Adrenal gland (tissue), 12 donors: ENCODE data around the gene DLG3. TPM values are rescaled to one million over a fixed set of nuclear protein-coding genes. Genes with fewer than 3 reads are reported as not detected.
A peak's percentile ranks its signal among the peaks of the same experiment; 100 is the strongest.

Experiments
- DNase-seq, 7 donors: peaks; one replicate each; pipeline ENCODE4 v3.0.0-alpha.2; 2019 to 2020
- H3K27ac ChIP-seq, 5 donors: fragments of 200-600 bp; sonication (generic) in 4 of 5; 1 replicate in 3 of 5; 2 replicates in 2 of 5; pipeline versions ENCODE4 v1.5.1 to v1.8.0; 2016 to 2020; ENCODE audit warnings: mild to moderate bottlenecking in 1 of 5
- H3K27me3 ChIP-seq: fragments of 200-600 bp; 2 replicates; pipeline ENCODE4 v1.8.0; 2021
- H3K36me3 ChIP-seq, 2 donors: fragments of 200-600 bp; replicated peaks in 1 of 2; 1 replicate in 1 of 2; 2 replicates in 1 of 2; pipeline versions ENCODE4 v1.5.1 to v1.8.0; 2018 to 2022
- H3K4me1 ChIP-seq, 2 donors: fragments of 200-600 bp; replicated peaks in 1 of 2; 1 replicate in 1 of 2; 2 replicates in 1 of 2; pipeline versions ENCODE4 v1.5.1 to v1.8.0; 2018 to 2021
- H3K4me3 ChIP-seq, 4 donors: fragments of 200-600 bp; sonication (generic) in 3 of 4; one replicate each; pipeline ENCODE4 v1.5.1; 2016 to 2018
- H3K9me3 ChIP-seq, 3 donors: fragments of 200-600 bp; sonication (generic) in 1 of 3; replicated peaks in 1 of 3; 1 replicate in 2 of 3; 2 replicates in 1 of 3; pipeline versions ENCODE4 v1.5.1 to v1.8.0; 2016 to 2021
- POLR2A ChIP-seq, 2 donors: fragments of 450-650 bp; IDR thresholded peaks; one replicate each; pipeline ENCODE4 v1.6.1; 2017; ENCODE audit warnings: antibody characterized with exemption in 2 of 2, mild to moderate bottlenecking in 2 of 2, moderate library complexity in 1 of 2
- WGBS, 4 donors: extraction: QIAGEN DNeasy Blood & Tissue Kit in 2 of 4; methylation state at CpG; one replicate each; pipeline versions ENCODE4 v1.1.5 to v1.1.7; 2013 to 2017; 5-methylcytosine and 5-hydroxymethylcytosine counted together
- intact Hi-C, 2 donors: fragments of 100-400 bp; cut with DNase I; formaldehyde crosslinking; loops; one replicate each; pipeline versions ENCODE4 v1.14.1 to v1.15.0; 2022 to 2023
- polyA plus RNA-seq, 3 donors: library from polyadenylated mRNA; stranded (reverse); fragments of 200-250 nt in 2 of 3; fragments of 350-450 nt in 1 of 3; fragmentation: Illumina TruSeq in 1 of 3; extraction: RNeasy Lipid Tissue Mini Kit (QIAGEN cat#74804) in 1 of 3; gene quantifications; one replicate each; pipeline ENCODE4 v1.2.3, GENCODE V29; 2013 to 2014
- total RNA-seq, 9 donors: library from RNA; depleted of rRNA in 4 of 9; stranded (reverse); fragments of >200 nt in 4 of 9; fragments of 120-200 nt in 1 of 9; fragmentation: NEBNext Ultra II Directional in 1 of 9; extraction: Animal tissue kit (Norgen Biotek cat#: 25700) in 1 of 9; gene quantifications; one replicate each; pipeline versions ENCODE4 v1.1.0 to v1.2.4, GENCODE V29; 2013 to 2023
- TF ChIP-seq, protein P1 (sequence below), 6 experiments: fragments of 450-650 bp in 4 of 6; fragments of 200-600 bp in 2 of 6; sonication (generic) in 1 of 6; IDR thresholded peaks; 1 replicate in 5 of 6; 2 replicates in 1 of 6; pipeline versions ENCODE4 v1.5.1 to v1.8.0; 2016 to 2021; ENCODE audit warnings: antibody characterized with exemption in 6 of 6, mild to moderate bottlenecking in 2 of 6, moderate library complexity in 1 of 6
- donor health status: healthy with polysubstance abuse.
- donor health status: Bipolar disorder and iron deficiency.
- donor health status: DM: yes; HTN: yes; CAD: no.
- donor health status: DM: no; HTN: no; CAD: no.
- donor health status: DM: no; HTN: no; CAD: no.
- donor health status: DM: yes; HTN: yes; CAD: no.

Gene DLG3
- total and polyA plus RNA-seq, 12 donors, result 5.5 to 33.7 (median 8.5) TPM

GRCh38 chrX:70437921-70438665, 6.5 kb upstream of the DLG3 start:
- WGBS, 4 donors, result 70 to 74% (median 72%) methylated on average over 8 of the region's 8 CpGs
- intact Hi-C loops, result no loop called here
- no peak overlapping the region for H3K27ac ChIP-seq

DNA sequence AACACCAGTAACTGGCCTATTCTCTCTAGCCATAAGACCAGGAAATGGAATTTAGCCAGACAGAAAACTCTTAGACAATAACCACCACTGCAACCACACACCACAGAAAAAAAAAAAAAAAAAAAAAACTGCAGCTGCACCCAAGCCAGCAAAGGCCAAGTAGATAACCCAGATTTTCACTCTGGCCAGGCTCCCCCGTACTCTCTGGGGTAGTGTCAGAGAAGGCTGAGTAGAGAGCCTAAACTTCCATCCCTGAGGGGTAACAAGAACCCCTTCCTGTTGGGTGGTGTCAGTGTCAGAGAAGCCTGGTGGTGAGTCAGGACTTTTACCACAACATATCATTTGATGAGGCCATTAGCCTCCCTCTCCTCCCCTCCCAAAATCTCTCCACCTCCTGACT, 5.6 kb upstream of the DLG3 start:
- Histone ChIP-seq H3K27me3 (peaks cover 26% of the 10 kb centered on the region), H3K27ac (no peak overlapping the region), H3K4me3 (no peak overlapping the region), H3K36me3 (no peaks in the 10 kb centered on the region), H3K4me1 (peaks cover 0 to 7% of the 10 kb centered on the region in 2 donors), H3K9me3 (no peaks in the 10 kb centered on the region)
- WGBS, 4 donors, result 53 to 75% (median 61%) methylated on average over 1 of the region's 1 CpG
- intact Hi-C loops, result no loop called here
- TF ChIP-seq POLR2A (IDR thresholded peaks at IDR 0.05), result no peak
- TF ChIP-seq, protein P1, sequence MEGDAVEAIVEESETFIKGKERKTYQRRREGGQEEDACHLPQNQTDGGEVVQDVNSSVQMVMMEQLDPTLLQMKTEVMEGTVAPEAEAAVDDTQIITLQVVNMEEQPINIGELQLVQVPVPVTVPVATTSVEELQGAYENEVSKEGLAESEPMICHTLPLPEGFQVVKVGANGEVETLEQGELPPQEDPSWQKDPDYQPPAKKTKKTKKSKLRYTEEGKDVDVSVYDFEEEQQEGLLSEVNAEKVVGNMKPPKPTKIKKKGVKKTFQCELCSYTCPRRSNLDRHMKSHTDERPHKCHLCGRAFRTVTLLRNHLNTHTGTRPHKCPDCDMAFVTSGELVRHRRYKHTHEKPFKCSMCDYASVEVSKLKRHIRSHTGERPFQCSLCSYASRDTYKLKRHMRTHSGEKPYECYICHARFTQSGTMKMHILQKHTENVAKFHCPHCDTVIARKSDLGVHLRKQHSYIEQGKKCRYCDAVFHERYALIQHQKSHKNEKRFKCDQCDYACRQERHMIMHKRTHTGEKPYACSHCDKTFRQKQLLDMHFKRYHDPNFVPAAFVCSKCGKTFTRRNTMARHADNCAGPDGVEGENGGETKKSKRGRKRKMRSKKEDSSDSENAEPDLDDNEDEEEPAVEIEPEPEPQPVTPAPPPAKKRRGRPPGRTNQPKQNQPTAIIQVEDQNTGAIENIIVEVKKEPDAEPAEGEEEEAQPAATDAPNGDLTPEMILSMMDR (IDR thresholded peaks at IDR 0.05), result no peak
- DNase-seq, result no peak

More at GRCh38 chrX:70437921-70438665, 6.5 kb upstream of the DLG3 start:
- H3K9me3 ChIP-seq, result no peaks in the 10 kb centered on the region
- no peak overlapping the region for H3K4me3 ChIP-seq
- H3K4me1 ChIP-seq, result peaks cover 0 to 7% of the 10 kb centered on the region in 2 donors
- H3K27me3 ChIP-seq, result peaks cover 17% of the 10 kb centered on the region
- no peak for TF ChIP-seq POLR2A (IDR thresholded peaks at IDR 0.05)
- TF ChIP-seq, protein P1 (IDR thresholded peaks at IDR 0.05), result no peak
- no peaks in the 10 kb centered on the region for H3K36me3 ChIP-seq
- no peak for DNase-seq

GRCh38 chrX:70442224-70442623, 2.4 kb upstream of the DLG3 start:
- TF ChIP-seq, protein P1 (IDR thresholded peaks at IDR 0.05), result no peak
- no peak for TF ChIP-seq POLR2A (IDR thresholded peaks at IDR 0.05)
- no peaks in the 10 kb centered on the region for H3K9me3 ChIP-seq
- intact Hi-C loops, result no loop called here
- no peaks in the 10 kb centered on the region for H3K4me1 ChIP-seq
- no peak for DNase-seq
- 55 to 64% (median 61%) methylated on average over 3 to 6 of the region's 6 CpGs for WGBS, 4 donors
- no peaks in the 10 kb centered on the region for H3K36me3 ChIP-seq
- H3K27me3 ChIP-seq, result peaks cover 43% of the 10 kb centered on the region
- no peak overlapping the region for H3K4me3 ChIP-seq
- H3K27ac ChIP-seq, result no peak overlapping the region

- intact Hi-C loops, result no loop called here
- TF ChIP-seq, protein P1 (IDR thresholded peaks at IDR 0.05), result no peak
- TF ChIP-seq POLR2A (IDR thresholded peaks at IDR 0.05), result no peak
Measured at GRCh38 chrX:70444946-70445656, 466 bp downstream of the DLG3 start.

More at GRCh38 chrX:70444946-70445656, 466 bp downstream of the DLG3 start:
- no peak for DNase-seq
- Histone ChIP-seq H3K27ac (no peak overlapping the region), H3K36me3 (no peaks in the 10 kb centered on the region), H3K4me3 (peak overlapping the region in 1 of 4 donors; percentile 23), H3K27me3 (peaks cover 43% of the 10 kb centered on the region), H3K4me1 (no peaks in the 10 kb centered on the region), H3K9me3 (no peaks in the 10 kb centered on the region)
- WGBS, 4 donors, result 2 to 37% methylated on average over 54 to 57 of the region's 61 CpGs; no CpG with 5 or more reads in 2 of the 4 donors
